A673 (cell line): Measurements from ENCODE around the gene TCF7. TPM values are rescaled to one million over a fixed set of nuclear protein-coding genes. Genes with fewer than 3 reads are reported as not detected.

ENCODE experiments used
- BruUV-seq: library from RNA; stranded (reverse); fragments of 400-500 nt; replicated peaks from 2 replicates; lab custom pipeline; 2021; lab: Mats Ljungman, UMichigan
- CTCF ChIA-PET: fragments of 300-600 bp; sonication (Branson Sonifier 250); formaldehyde crosslinking; loops from one replicate; lab custom pipeline; 2022; ENCODE audit warnings: antibody characterized with exemption; lab: Charles Lee
- POLR2A ChIA-PET: fragments of 300-600 bp; sonication (Branson Sonifier 250); formaldehyde crosslinking; loops from one replicate; lab custom pipeline; 2022; ENCODE audit warnings: antibody characterized with exemption; ENCODE audit not compliant: low non-redundant PET; lab: Charles Lee
- DNase-seq: peaks from one replicate; pipeline ENCODE4 v3.0.0-alpha.2; 2015; ENCODE audit warnings: low spot score
- H3K27ac ChIP-seq: fragments of 200-600 bp; sonication (generic); 2 replicates; pipeline ENCODE4 v1.5.1; 2016; ENCODE audit warnings: mixed run types, low read depth, mild to moderate bottlenecking, mixed read lengths, antibody characterized with exemption, low read length; ENCODE audit not compliant: poor library complexity, severe bottlenecking
- H3K27me3 ChIP-seq: fragments of 200-600 bp; sonication (generic); replicated peaks from 2 replicates; pipeline ENCODE4 v1.6.1; 2017; ENCODE audit warnings: mixed run types, low read depth, mild to moderate bottlenecking, mixed read lengths, antibody characterized with exemption, low read length; ENCODE audit not compliant: insufficient read depth, poor library complexity
- H3K36me3 ChIP-seq: fragments of 200-600 bp; sonication (generic); 2 replicates; pipeline ENCODE4 v1.6.1; 2016; ENCODE audit warnings: mixed run types, mild to moderate bottlenecking, mixed read lengths, antibody characterized with exemption, low read length; ENCODE audit not compliant: insufficient read depth, poor library complexity, severe bottlenecking
- H3K4me1 ChIP-seq: fragments of 200-600 bp; sonication (generic); 2 replicates; pipeline ENCODE4 v1.6.1; 2017; ENCODE audit warnings: mixed run types, mild to moderate bottlenecking, mixed read lengths, antibody characterized with exemption, low read length; ENCODE audit not compliant: insufficient read depth, poor library complexity, severe bottlenecking
- H3K4me3 ChIP-seq: fragments of 200-600 bp; sonication (generic); 2 replicates; pipeline ENCODE4 v1.5.1; 2016; ENCODE audit warnings: low read depth, mixed run types, mild to moderate bottlenecking, mixed read lengths, low read length; ENCODE audit not compliant: poor library complexity, severe bottlenecking
- H3K9me3 ChIP-seq: fragments of 200-600 bp; sonication (generic); 2 replicates; pipeline ENCODE4 v1.6.1; 2016; ENCODE audit warnings: mixed run types, low read depth, mild to moderate bottlenecking, mixed read lengths, antibody characterized with exemption, low read length; ENCODE audit not compliant: poor library complexity, severe bottlenecking
- EZH2 ChIP-seq: fragments of 200-600 bp; sonication (generic); IDR thresholded peaks from 2 replicates; pipeline ENCODE4 v1.6.1; 2017; ENCODE audit warnings: borderline replicate concordance, low read depth, mild to moderate bottlenecking, mixed read lengths, antibody characterized with exemption, low read length; ENCODE audit not compliant: poor library complexity, severe bottlenecking
- intact Hi-C: fragments of 100-400 bp; cut with micrococcal nuclease; formaldehyde crosslinking; loops from one replicate; pipeline ENCODE4 v1.10.0; 2022; ENCODE audit not compliant: unreplicated experiment
- total RNA-seq: library from RNA; stranded (reverse); gene quantifications from 2 replicates; pipeline ENCODE4 v1.2.3, GENCODE V29; 2021
- TF ChIP-seq, protein P1 (sequence below): fragments of 300-800, 200-600 bp; sonication (generic); conservative IDR thresholded peaks from 2 replicates; pipeline ENCODE4 v1.5.1; 2017; ENCODE audit warnings: low read depth, mild to moderate bottlenecking, antibody characterized with exemption, low read length, moderate library complexity, mixed read lengths

TCF7 gene
- total RNA-seq, 1 experiment from 2014 or later = 3.3 TPM

GRCh38 chr5:134086943-134087305, 27.6 kb upstream of the TCF7 start:
- ChIA-PET POLR2A (no interaction called here), CTCF (interaction anchor here (0.5 kb wide), 1 partner anchor 28 kb away, joined by 8 read pairs; the partner anchor contains the start of gene TCF7)
- no TSS peak for BruUV-seq
- H3K27me3 ChIP-seq = no peaks in the 10 kb centered on the region
- H3K36me3 ChIP-seq = no peaks in the 10 kb centered on the region
- TF ChIP-seq, protein P1, sequence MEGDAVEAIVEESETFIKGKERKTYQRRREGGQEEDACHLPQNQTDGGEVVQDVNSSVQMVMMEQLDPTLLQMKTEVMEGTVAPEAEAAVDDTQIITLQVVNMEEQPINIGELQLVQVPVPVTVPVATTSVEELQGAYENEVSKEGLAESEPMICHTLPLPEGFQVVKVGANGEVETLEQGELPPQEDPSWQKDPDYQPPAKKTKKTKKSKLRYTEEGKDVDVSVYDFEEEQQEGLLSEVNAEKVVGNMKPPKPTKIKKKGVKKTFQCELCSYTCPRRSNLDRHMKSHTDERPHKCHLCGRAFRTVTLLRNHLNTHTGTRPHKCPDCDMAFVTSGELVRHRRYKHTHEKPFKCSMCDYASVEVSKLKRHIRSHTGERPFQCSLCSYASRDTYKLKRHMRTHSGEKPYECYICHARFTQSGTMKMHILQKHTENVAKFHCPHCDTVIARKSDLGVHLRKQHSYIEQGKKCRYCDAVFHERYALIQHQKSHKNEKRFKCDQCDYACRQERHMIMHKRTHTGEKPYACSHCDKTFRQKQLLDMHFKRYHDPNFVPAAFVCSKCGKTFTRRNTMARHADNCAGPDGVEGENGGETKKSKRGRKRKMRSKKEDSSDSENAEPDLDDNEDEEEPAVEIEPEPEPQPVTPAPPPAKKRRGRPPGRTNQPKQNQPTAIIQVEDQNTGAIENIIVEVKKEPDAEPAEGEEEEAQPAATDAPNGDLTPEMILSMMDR = no peak
- no peak for TF ChIP-seq EZH2
- intact Hi-C loops = no loop called here
- H3K4me1 ChIP-seq = no peaks in the 10 kb centered on the region
- H3K9me3 ChIP-seq = no peaks in the 10 kb centered on the region
- no peak overlapping the region for H3K4me3 ChIP-seq
- DNase-seq = no peak
- no peak overlapping the region for H3K27ac ChIP-seq

DNA sequence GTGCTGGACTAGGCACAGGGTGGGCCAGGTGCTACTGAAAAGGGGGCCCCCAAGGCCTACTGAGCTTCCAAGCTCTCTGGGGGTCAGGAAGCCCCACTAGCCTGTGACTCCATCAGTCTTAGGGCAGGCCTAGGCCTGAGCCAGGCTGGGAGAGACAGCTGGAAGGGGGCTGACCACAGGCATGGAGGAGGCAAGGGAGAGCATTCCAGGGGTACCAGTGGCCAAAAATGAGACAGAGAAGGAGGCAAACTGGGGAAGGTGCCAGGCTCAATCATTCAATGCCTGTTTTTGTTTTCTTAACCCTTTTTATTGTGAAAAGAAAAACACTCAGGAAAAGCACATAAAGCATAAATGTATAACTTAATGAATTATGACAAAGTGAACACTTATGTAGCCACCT, 26.2 kb upstream of the TCF7 start:
- intact Hi-C loops = no loop called here
- Histone ChIP-seq H3K27me3 (no peaks in the 10 kb centered on the region), H3K4me3 (no peak overlapping the region), H3K36me3 (no peaks in the 10 kb centered on the region), H3K9me3 (no peaks in the 10 kb centered on the region), H3K4me1 (no peaks in the 10 kb centered on the region), H3K27ac (no peak overlapping the region)
- ChIA-PET POLR2A (no interaction called here), CTCF (no interaction called here)
- BruUV-seq = no TSS peak
- DNase-seq = no peak
- no peak for TF ChIP-seq EZH2
- TF ChIP-seq, protein P1 = no peak

- TF ChIP-seq EZH2 = no peak
- TF ChIP-seq, protein P1 = no peak
- Histone ChIP-seq H3K4me1 (no peaks in the 10 kb centered on the region), H3K36me3 (no peaks in the 10 kb centered on the region), H3K27ac (no peak overlapping the region), H3K27me3 (no peaks in the 10 kb centered on the region), H3K9me3 (no peaks in the 10 kb centered on the region), H3K4me3 (no peak overlapping the region)
- no TSS peak for BruUV-seq
- no peak for DNase-seq
- ChIA-PET POLR2A (no interaction called here), CTCF (no interaction called here)
- intact Hi-C loops = no loop called here
These were observed 25.4 kb upstream of the TCF7 start for GRCh38 chr5:134088994-134089560.
